ELF-1 (cell line): ENCODE measurements around the gene CLEC16A.

Experiments used
- DNase-seq: peaks from one replicate; pipeline ENCODE4 v3.0.0-alpha.2; 2016; ENCODE audit warnings: low read depth, low spot score

CLEC16A gene

DNA sequence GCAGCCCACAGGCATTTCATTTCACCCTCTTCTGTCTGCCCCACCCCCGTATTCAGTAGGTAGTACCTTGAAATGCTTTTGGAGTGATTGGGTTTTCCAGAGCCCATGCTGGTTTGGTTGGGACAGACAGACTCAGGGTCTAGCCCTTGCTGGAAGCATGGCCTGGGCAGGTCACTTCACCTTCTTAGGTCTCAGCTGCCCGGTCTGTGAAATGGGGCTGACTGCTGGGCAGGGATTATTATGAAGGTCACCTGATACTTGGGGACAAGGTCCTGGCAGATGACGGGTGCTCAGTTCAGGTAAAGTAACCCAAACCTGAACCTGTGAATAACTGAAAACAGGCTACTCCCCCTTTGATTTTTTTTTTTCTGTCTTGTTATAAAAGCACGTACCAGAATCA is 116.0 kb downstream of the CLEC16A start:
- no peak for DNase-seq

DNA sequence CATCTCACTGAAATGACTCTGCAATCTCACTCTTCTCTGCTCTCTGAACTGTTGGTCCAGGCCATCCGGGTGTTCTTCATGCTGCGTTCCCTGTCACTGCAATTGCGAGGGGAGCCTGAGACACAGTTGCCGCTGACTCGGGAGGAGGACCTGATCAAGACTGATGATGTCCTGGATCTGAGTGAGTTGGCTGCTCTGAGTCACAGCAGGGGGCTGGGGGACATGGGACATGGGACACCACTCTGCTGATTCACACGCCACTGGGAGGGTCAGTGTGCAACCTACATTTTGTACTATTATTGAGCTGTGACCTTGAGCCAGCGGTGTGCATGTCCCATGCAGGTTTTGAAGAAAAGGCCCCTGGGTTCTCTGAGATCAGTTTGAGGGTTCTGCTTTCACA is 116.5 kb downstream of the CLEC16A start:
- no peak for DNase-seq

DNA sequence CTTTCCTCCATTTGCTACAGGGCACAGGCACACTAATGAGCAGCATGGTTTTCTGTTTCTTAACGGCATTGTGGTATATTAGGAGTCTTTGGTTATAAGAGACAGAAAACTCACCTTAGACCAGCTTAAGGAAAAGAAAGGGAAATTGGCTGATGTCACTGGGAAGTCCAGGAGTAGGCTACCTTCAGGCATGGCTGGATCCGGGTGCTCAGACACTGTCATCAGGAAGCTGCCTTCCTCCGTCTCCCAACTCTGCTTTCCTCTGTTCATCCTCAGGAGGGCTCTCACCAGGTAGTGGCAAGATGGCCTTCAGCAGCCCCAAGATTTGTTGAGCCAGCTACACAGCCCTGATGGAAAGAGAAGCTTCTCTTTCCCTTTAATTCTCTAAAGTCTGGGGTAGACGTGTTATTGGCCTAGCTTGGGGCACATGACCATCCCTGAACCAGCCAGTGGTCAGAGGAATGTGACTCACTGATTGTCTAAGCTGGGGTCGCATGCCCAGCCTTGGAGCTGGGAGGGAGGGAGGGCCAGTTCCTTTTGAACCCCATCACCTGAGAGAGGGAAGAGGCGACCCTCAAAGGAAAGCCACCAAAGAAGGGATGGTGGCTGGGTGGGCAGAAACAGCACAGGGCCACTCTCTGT is 117.4 kb downstream of the CLEC16A start:
- no peak for DNase-seq

DNA sequence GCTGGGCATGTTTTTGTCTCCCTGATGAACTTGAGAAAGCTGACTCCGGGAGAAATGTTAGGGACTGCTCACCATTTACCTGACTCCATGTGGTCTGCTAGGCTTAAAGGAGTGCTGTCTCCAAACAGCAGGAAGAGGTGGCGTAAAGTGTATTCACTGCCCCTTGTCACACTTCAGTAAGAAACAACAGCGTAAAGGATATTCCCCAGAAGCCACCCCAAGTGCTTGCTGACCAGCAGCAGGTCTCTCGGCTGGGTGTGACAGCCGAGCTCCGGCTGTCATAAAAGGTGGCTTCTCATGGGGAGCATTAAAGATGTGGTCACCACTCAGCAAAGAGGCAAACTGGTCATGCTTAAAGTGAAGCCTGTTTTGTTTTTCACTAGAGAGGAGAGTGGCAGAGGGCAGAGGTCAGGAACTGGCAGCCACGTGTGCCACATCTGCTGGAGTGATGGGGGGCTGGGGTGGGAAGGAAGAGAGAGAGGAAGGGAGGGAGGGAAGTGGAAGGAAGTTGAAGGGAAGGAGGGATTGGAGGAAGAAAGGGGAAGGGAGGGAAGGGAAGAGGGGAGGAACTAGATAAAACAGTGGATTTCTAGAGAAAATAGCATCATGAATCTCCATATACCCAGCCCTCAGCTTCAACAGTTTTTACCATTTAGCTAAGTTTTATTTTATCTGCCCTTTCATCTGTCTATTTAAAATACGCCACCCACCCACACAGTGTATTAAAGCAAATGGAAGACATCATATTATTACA is 119.3 kb downstream of the CLEC16A start:
- DNase-seq = no peak

DNA sequence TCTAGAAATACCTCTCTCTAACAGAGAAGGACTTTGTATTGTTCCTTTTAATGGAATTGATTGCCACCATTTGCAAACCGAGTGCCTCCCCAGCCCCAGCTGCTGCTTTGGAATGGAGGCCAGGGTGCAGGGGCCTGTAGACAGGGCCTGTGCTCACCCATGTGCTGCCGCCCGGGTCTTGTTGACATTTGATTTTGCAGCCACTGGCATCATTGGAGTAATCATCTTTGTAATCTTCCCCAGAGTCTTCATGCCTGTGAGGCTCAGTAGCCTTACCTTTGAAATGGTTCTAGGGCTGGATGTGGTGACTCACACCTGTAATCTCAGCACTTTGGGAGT is 119.8 kb downstream of the CLEC16A start:
- DNase-seq = no peak

DNA sequence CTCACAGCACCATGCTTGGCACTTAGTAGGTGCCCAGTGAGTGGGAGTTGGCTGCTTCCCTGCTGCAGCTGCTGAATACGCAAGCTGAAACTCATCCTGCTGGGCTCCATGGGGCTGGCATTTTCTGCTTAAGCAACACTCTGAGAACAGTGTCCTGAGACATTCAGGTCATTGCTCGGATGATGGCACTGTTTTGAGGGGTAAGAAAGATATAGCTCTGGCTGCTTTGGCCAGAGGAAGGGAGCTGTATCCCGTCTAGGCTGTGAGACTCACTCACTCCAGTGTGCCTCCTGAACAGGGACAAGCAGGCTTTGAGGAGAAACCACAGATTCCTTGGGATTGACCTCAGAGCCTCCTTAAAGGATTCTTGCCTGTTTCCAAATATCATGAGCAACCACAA is 120.5 kb downstream of the CLEC16A start:
- DNase-seq = no peak

DNA sequence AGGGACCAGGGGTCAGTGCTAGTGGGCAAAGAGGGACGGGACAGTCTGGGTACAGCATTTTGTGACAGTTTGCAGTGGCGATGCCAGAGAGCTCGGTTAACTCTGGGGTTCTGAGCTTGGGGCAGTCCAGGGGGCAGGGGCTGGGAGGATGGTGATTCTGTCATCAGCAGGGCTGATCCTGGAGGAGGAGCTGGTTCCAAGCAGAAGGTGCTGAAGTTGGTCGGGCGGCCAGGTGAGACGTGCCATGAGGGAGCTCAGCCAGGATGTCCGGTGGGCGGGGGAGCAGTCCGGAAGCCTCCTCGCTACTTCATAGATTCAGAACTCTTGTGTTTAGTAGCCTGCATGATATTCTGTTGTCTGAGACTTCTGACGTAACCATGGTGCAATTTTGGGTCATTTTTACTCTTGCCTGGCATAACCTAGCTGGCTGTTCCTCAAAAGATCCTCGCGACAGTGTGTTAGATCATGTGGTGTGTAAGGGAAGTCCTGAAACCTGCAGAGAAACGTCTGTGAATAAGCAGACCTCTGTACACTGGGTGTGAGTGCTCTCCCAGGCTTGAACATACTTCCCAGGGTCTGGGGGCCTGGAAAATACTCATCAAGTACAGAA is 122.0 kb downstream of the CLEC16A start:
- no peak for DNase-seq

DNA sequence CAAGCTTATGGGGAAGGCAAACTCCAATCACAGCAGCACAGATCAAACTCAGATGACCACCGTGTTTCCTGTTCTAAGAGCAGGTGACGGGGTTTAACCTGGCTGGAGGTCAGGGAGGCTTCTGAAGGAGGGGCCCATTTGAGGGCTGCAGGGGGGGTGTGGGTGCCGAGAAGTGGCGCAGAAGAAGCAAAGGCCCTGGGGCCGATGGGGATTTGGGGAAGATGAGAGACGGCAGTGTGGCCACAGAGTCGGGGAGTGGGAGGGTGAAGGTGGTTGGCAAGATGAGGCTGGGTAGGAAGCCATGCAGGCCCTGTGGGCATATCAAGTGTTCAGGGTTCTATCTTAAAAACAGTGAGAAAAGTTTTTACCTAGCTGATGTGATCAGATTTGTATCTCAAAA is 122.9 kb downstream of the CLEC16A start:
- DNase-seq = no peak

DNA sequence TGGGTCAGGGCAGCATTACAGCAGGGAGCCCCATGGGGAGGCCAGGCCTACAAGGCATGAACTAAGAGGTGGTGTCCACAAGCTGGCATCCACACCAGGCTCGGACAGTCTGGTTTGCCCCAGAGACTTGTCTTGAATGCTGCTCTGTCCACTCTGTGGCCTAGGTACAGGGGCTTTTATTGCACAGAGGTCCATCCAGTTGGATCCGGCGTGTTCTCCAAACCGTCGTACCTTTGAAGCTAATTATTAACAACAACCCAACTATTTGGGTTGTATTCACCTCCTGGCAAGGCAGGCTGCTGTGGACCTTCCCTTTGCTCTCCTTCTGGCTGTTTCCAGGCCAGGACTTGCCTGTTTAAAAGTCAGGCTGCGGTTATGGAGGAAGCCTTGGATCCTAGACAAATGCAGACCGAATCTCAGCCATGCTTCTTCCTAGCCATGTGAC is 123.4 kb downstream of the CLEC16A start:
- DNase-seq = no peak

DNA sequence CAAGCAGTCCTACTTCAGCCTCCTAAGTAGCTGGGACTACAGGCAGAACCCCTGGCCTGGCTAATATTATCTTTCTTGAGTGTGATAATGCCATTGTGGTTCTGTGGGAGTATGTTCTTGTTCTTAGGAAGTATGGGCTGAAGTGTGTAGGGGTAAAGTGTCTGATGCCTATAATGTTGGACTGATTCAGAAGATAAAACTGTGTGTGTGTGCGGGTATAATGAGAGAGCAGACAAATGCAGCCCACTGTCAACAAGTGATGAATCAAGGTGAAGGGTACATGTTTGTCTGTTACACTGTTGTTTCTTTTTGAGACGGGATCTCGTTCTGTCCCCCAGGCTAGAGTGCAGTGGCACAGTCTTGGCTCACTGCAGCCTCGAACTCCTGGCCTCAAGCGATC is 127.5 kb downstream of the CLEC16A start:
- no peak for DNase-seq

DNA sequence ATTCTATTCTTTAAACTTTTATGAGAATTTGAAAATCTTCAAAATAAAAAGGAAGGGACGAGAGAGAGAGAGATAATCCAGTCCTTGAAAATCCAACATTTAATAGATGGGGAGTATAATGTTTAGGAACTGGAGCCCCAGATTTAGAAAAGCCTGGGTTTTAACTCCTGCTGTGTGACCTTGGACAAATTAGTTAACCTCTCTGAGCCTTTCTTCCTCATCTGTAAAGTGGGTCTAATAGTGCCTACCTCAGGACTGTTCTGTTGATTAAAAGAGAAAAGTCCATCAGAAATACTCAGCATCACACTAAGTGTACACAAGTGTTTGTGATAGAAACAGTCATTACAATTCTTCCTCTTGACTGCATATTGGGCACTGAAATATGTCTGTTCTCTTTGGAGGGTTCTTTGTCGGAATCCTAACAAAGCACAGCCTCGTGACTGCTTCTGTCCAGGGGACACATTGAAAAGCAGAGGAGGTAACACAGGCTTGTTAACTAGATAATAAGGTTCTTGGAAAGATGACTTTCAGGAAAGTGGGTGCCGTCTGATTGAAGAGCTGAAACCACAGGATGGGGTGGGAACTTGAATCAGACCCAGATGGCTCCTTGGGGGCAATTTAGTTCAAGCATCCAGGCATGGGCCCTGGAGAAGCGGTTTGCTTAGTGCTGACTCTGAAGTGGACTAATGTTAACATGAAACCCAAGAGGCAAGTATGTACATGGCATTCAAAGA is 128.2 kb downstream of the CLEC16A start:
- no peak for DNase-seq

DNA sequence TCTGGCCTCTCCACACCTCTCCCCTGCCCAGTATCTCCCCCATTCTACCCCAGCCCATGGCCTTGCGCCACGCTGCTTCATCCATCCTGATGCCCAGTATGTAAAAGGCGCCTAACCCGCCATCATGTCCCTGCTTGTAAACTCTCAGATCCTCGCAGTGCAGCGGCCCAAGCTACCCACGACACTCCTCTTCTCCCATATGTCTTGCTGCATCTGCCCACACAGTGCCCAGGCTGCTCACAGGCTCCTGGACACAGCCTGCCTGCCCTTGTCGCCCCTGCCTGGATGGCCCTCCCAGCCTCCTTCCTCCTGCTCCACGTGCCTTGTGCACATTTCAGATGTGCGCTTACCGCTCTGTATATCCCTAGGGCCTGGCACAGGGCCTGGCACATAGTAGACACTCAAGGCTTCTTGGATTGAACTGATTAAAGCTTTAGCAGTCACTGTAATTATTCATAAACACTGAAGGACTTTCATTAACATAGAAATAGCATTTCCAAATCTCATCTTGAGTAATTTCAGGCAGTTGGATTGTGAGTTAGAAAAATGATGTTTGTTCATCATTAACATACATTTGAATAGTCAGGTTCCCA is 129.1 kb downstream of the CLEC16A start:
- DNase-seq = no peak

DNA sequence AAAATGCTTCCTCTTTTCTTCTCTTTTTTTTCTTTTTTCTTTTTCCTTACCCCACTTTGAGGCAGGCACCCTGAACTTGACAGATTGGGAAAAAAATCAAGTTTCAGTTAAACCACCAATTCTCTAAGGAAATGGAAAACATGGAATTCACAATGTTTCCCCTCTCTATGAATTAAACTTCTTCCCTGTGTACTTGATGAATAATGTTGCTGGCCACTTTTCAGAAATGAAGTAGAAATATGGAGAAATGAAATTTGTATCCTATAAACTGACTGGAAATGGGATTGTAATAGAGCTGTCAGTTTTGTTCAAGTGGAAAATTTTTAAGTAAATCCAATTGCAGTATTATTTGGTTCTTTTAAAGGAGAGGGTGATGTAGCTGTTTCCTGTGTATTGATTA is 129.8 kb downstream of the CLEC16A start:
- no peak for DNase-seq

DNA sequence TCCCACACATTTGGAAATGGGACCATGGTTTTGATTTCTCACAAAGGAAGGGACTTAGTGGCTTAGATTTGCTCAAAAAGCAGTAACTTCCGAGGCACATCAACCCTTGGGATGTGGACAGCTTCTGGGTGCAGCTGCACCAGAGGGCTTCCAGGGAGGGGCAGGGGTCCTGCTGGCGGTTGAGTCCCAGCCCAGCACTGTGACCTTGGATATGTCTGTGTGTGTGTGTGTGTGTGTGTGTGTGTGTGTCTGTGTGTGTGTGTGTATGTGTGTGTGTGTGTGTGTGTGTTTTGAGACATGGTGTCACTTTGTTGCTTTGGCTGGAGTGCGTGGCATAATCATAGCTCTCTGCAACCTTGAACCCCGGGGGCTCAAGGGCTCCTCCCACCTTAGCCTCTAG is 130.8 kb downstream of the CLEC16A start:
- no peak for DNase-seq

DNA sequence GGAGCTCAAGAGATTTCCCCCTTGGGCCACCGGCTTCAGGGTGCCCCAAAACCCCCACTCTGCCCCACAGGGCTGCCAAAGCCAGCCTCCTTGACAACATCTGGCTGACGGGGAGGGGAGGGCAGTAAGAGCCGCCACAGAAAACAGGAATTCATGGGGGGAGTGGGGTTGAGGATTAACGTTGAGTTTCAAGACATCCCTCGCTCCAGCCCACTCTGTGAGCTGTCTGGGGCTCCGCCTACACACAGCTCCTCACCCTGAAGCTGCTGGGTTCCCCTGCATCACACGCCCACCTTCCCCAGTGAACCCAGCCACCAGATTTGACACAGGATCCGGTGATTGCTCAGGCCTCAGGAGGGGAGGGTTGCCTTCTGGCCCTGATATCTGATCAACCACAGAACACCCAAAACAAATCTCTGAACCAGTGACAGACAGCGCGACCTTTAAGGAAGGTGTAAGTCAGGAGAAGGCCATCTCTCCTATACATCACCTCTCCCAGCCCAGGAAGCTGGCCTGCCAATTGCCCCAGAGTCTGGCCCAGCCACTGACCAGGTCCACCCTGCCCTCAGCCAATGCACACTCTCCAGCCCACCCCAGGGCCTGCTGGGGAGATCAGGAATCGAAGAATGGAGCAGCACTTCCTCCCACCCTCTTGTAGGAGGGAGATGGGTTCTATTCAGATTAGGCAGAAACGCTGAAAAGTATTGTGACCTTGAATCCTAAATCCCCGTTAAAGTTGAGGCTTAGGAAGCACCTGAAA is 132.1 kb downstream of the CLEC16A start:
- peak; percentile 25 for DNase-seq

DNA sequence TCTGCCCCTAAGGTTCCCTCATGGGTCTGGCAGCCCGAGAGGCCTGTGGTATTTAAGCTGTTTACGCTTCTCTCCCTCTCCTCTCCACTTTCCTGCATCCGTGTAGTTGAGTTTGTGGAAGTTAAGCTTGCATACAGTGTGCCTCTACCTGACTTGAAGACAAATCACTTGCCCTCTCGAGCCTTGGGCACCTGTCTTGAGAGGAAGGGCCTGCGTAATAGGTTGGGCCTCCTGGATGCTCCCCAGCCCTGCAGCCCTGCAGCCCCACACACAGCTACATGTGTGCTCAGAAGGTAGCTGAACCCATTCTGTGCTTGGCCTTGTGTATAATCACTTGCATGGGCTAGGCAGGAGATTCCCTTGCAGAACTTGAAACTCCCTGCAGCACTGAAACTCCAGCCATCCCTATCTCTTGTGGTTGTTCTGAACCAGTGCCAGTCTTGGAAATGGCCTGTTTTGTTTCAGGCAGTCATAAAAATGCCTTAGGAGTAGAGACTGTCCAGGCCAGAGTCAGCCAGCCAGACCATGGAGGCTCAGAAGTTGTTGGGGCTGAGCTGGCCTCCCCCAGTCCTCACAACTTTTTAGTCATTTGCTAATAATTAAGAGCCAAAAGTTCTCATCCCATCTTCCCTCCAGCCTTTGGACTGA is 134.6 kb downstream of the CLEC16A start:
- DNase-seq = peak; percentile 71

DNA sequence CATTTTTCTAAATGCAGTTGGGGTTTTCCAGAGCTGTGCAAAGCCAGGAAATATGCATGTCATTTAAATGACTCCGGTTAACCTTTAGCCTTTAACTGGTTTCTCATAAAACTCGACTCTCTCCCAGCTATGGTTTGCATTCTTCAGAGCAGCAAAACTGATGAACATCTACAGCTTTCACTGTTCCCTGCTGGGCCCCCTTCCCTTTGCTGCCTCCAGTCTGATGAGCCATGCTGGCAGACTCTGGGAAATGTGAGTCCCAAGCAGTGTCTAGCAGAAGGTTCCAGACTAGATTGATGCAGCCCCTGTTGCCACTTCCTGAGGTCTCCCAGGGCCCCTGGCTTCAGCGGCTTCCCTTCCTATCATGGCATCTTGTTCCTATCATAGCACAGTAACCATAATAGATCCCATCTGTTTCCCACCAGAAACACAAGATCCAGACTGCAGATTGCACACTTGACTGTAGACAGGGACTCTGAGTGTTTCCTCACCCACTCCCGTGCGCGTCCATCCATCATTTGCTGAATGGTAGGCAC is 135.4 kb downstream of the CLEC16A start:
- peak; percentile 38 for DNase-seq

DNA sequence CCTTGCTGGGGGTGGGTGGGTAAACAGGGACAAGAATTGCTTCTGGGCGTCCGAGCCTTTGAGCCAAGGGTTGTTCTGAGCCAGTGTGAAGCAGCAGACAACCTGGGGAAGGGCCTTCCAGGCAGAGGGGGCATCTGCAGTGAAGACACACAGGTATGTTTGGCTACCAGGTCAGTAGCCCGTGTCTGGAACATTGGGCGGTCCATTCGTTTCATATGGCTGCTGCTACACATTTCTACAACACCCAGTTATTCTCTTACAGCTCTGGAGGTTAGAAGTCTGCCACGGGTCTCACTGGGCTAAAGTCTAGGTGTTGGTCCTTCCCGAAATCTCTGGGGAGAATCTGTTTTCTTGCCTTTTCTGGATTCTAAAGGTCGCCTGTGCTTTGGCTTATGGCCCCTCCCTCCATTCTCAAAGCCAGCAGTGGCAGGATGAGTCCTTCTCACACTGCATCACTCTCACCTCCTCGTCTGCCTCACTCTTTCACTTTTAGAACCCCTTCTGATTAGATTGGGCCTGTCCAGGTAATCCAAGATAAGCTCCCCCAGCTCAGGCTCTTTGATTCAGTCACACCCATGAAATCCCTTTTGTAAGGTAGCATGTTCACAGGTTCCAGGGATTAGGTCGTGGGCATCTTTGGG is 136.1 kb downstream of the CLEC16A start:
- no peak for DNase-seq

DNA sequence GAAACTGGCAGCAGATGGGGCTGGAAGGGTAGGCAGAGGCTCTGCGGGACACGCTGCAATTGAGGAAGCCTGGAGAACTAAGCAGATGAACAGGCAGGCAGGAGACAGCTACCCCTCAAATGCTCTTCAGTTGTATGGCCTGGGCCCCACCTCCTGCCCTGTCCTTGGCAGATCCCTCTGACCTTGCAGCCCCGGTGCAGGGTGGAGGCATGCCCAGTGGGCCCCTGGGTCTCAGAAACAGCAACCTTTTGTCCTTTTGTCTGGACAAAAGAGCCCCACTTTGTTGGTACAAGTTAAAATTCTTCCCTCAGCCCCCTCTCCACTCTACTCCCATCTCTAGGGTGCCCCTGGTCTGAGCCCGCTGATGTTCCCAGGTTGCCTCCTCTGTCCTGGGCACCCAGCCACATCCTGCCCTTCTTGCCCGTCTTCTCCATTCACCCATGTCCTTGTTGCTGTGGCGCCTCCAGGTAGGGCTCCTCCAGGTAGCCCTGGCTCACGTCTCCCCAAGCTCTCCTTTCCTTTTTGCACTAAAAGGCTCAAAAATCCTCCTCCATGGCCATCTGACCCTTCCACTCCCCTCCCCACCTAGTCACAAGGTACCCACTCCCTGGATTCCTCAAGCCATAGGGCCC is 136.8 kb downstream of the CLEC16A start:
- DNase-seq = no peak
